Measurements from ENCODE around the gene NXPE2. TPM values are rescaled to one million over a fixed set of nuclear protein-coding genes. Genes with fewer than 3 reads are reported as not detected.

NXPE2 gene
- total and polyA plus RNA-seq, 2 donors (not counting 1 experiment from before 2014, with no cell fraction given) = not detected

DNA sequence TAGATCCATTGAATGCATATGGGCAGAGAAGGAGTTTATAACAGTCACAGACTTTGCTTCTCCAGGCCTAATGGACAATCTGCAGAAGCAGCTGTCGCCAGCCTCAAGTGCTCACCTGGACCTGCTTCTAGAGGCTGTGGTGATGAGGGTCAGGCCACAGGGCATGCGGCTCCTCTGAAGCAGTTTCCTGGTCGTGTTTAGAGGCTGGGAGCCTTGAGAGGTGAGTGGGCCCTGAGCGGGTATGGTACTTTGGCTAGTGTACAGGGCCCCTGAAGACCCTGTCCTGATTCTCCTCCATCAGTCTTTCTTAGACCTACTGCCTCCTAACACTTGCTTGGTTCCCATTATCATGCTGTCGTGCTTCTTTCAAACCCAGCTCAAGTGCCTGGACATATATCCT lies 41.2 kb downstream of the NXPE2 start:
- Histone ChIP-seq H2AFZ (ENCODE audit: insufficient read depth, low read depth, low read length, poor library complexity, severe bottlenecking) (no peak overlapping the region), H3K9ac (ENCODE audit: low read length) (no peak overlapping the region), H3K9me3 (ENCODE audit: control extremely low read depth in 1 of 3, control insufficient read depth in 2 of 3, insufficient read depth in 1 of 3, low read length in 2 of 3) (no peaks in the 10 kb centered on the region), H3K27me3 (replicated peaks in 1 of 4; ENCODE audit: control extremely low read depth in 1 of 4, control insufficient read depth in 3 of 4, insufficient read depth in 4 of 4, low read length in 3 of 4) (no peaks in the 10 kb centered on the region), H3K79me2 (ENCODE audit: control insufficient read depth, insufficient read depth, low read length) (no peaks in the 10 kb centered on the region), H3K36me3 (replicated peaks in 1 of 2; ENCODE audit: control extremely low read depth in 1 of 2, control insufficient read depth in 1 of 2, extremely low read depth in 1 of 2, insufficient read depth in 2 of 2, low read length in 1 of 2) (no peaks in the 10 kb centered on the region), H3K4me3 (ENCODE audit: control extremely low read depth in 1 of 5, extremely low read depth in 1 of 5, insufficient read depth in 1 of 5, low read depth in 2 of 5, low read length in 4 of 5) (no peak overlapping the region), H4K20me1 (ENCODE audit: control insufficient read depth, insufficient read depth, low read length, poor library complexity, severe bottlenecking) (no peaks in the 10 kb centered on the region), H3K27ac (ENCODE audit: low read length in 2 of 2) (no peak overlapping the region), H3K4me1 (ENCODE audit: control insufficient read depth in 2 of 2, insufficient read depth in 2 of 2, low read length in 2 of 2) (no peaks in the 10 kb centered on the region), H3K4me2 (replicated peaks; ENCODE audit: low read depth, low read length, poor library complexity, severe bottlenecking) (no peak overlapping the region)
- no peak overlapping the region for H3K4me3 Mint-ChIP-seq
- ChIA-PET CTCF (no interaction called here), POLR2A (no interaction called here)
- DNase-seq = no peak
- H3K27me3 Mint-ChIP-seq = no peaks in the 10 kb centered on the region
- no peak for ATAC-seq (ENCODE audit: low read depth)
- no peak overlapping the region for H3K27ac Mint-ChIP-seq
- H3K9me3 Mint-ChIP-seq (ENCODE audit: insufficient read depth) = no peaks in the 10 kb centered on the region
- no peak for TF ChIP-seq EZH2 (IDR thresholded peaks at IDR 0.05; ENCODE audit: borderline replicate concordance, insufficient read depth, low read depth, low read length, poor library complexity, severe bottlenecking)
- H3K4me1 Mint-ChIP-seq = no peaks in the 10 kb centered on the region
- 89% methylated on average over 4 of the region's 5 CpGs for WGBS (ENCODE audit: insufficient coverage)
- intact Hi-C loops (cut with micrococcal nuclease) = no loop called here

DNA sequence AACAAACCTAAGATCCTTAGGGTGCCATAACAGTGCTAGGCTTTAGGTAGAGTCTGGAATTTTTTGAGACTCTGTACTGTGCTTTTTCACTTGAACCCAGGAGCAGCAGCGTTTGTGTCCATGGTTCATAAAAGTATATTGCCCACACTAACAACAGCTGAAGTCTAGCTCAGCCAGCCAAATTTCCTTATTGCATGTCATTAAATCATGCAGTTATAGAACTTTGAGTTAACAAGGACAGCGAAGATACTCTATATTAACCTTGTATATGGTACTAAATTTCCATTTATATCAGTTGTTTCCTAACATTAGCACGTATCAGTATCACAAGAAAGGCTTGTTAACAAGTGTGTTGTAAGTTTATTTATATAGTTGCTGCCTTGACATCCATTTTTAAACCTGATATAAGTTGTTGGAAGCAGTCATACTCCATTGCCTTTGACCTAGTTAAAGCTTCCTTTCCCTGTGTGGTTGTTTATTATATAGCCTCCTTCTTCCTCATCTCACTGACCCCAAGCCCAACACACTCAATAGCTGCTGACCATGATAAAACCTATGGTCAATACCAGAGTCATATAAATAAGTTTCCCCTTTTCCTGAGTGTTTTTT lies 46.7 kb downstream of the NXPE2 start:
- Histone ChIP-seq H3K4me2 (replicated peaks; ENCODE audit: low read depth, low read length, poor library complexity, severe bottlenecking) (no peak overlapping the region), H4K20me1 (ENCODE audit: control insufficient read depth, insufficient read depth, low read length, poor library complexity, severe bottlenecking) (no peaks in the 10 kb centered on the region), H3K9me3 (ENCODE audit: control extremely low read depth in 1 of 3, control insufficient read depth in 2 of 3, insufficient read depth in 1 of 3, low read length in 2 of 3) (no peaks in the 10 kb centered on the region), H3K27me3 (replicated peaks in 1 of 4; ENCODE audit: control extremely low read depth in 1 of 4, control insufficient read depth in 3 of 4, insufficient read depth in 4 of 4, low read length in 3 of 4) (no peaks in the 10 kb centered on the region), H3K79me2 (ENCODE audit: control insufficient read depth, insufficient read depth, low read length) (no peaks in the 10 kb centered on the region), H3K36me3 (replicated peaks in 1 of 2; ENCODE audit: control extremely low read depth in 1 of 2, control insufficient read depth in 1 of 2, extremely low read depth in 1 of 2, insufficient read depth in 2 of 2, low read length in 1 of 2) (no peaks in the 10 kb centered on the region), H3K27ac (ENCODE audit: low read length in 2 of 2) (no peak overlapping the region), H3K4me3 (ENCODE audit: control extremely low read depth in 1 of 5, extremely low read depth in 1 of 5, insufficient read depth in 1 of 5, low read depth in 2 of 5, low read length in 4 of 5) (no peak overlapping the region), H2AFZ (ENCODE audit: insufficient read depth, low read depth, low read length, poor library complexity, severe bottlenecking) (no peak overlapping the region), H3K4me1 (ENCODE audit: control insufficient read depth in 2 of 2, insufficient read depth in 2 of 2, low read length in 2 of 2) (no peaks in the 10 kb centered on the region), H3K9ac (ENCODE audit: low read length) (no peak overlapping the region)
- POLR2A ChIA-PET = no interaction called here
- no peak for DNase-seq
- Mint-ChIP-seq H3K27me3 (no peaks in the 10 kb centered on the region), H3K9me3 (ENCODE audit: insufficient read depth) (peaks cover 5% of the 10 kb centered on the region), H3K27ac (no peak overlapping the region), H3K4me3 (no peak overlapping the region), H3K4me1 (no peaks in the 10 kb centered on the region)
- intact Hi-C loops (cut with micrococcal nuclease) = no loop called here
- CTCF ChIA-PET = interaction anchor here (0.6 kb wide), 1 partner anchor 9 kb away, joined by 4 read pairs; no protein-coding TSS in a partner anchor
- ATAC-seq (ENCODE audit: low read depth) = no peak
- no CpG with 5 or more reads among the region's 3 CpGs for WGBS (ENCODE audit: insufficient coverage)
- TF ChIP-seq, protein P1, sequence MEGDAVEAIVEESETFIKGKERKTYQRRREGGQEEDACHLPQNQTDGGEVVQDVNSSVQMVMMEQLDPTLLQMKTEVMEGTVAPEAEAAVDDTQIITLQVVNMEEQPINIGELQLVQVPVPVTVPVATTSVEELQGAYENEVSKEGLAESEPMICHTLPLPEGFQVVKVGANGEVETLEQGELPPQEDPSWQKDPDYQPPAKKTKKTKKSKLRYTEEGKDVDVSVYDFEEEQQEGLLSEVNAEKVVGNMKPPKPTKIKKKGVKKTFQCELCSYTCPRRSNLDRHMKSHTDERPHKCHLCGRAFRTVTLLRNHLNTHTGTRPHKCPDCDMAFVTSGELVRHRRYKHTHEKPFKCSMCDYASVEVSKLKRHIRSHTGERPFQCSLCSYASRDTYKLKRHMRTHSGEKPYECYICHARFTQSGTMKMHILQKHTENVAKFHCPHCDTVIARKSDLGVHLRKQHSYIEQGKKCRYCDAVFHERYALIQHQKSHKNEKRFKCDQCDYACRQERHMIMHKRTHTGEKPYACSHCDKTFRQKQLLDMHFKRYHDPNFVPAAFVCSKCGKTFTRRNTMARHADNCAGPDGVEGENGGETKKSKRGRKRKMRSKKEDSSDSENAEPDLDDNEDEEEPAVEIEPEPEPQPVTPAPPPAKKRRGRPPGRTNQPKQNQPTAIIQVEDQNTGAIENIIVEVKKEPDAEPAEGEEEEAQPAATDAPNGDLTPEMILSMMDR (IDR thresholded peaks at IDR 0.05) = no peak
- no peak for TF ChIP-seq EZH2 (IDR thresholded peaks at IDR 0.05; ENCODE audit: borderline replicate concordance, insufficient read depth, low read depth, low read length, poor library complexity, severe bottlenecking)
